CD4-positive, alpha-beta T cell treated with Interleukin-4 for 4 hours (primary cell): ENCODE results near the gene ENOX1.
"Not testable (repeated sequence)": the region's sequence is repeated elsewhere in the genome, so short reads cannot be mapped to it uniquely, and the experiment has no call there.

ENCODE experiments used
- DNase-seq: peaks from one replicate; pipeline ENCODE4 v3.0.0-alpha.2; 2020

ENOX1 gene

GRCh38 chr13:43473437-43473836 is 313.3 kb downstream of the ENOX1 start:
- DNase-seq: no peak

DNA sequence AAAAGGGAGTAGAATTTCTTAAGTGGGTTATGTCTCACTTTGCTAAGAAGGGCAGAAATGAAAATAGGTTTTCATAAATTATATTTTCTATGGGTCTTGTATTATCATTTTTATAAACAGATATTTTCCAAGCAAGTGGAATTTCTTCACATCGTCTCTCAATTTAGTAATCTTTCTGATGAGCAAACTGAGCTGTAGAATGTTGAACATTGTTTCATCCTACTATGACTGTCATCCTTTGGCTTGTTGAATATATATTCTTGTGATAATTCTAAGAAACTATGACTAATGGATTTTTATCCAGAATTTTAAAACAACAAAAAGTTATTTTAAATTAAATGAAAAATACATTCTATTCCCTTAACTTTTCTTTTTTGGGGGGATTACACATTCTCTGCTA is 313.8 kb downstream of the ENOX1 start:
- no peak for DNase-seq

DNA sequence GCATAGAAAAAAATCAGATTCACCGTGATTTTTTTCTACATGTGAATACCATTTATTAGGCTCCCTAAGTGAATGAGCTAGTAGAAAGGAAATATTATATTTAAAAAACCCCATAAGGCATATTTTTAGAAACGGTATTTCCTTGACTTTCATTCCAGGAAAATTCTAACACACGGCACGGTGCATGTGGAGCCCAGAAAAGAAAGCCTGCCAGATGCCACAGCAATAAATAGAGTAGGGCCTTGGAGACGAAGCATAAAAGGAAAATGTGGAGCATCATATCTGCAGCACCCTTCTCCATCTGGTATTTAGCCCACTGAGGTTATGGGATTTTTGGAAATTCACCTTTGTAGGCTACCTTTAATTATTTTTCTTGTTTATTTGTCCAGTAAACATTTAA is 314.4 kb downstream of the ENOX1 start:
- DNase-seq: no peak

DNA sequence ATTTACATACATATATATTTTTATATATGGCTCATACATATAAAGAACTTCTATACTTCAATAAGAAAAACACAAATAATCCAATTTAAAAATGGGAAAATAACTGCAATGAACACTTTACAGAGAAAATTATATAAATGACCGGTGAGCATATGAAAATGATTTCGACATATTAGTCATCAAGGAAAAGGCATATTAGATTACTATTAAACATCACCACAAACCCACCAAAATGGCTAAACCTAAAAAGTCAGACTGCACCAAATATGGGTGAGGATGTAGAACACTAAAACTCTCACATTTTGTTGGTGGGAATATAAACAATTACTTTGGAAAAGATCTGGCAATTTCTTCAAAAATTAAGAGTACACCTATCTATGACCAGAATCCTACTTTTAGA is 316.2 kb downstream of the ENOX1 start:
- no peak for DNase-seq

DNA sequence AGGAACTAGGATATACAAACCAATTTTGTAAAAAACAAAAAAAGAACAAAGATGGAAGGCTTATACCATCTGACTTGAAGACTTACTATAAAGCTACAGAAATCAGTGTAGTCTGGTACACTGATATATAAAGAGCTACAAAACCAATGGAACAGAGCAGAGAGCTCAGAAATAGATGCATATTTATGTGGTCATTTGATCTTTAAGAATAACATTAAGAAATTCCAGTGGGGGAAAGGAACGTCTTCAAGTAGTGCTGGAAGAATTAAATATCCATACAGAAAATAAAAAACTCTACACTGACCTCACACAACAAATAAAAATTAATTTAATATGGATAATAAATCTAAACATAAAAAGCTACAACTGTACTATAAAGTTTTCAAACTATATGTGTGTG is 317.0 kb downstream of the ENOX1 start:
- no peak for DNase-seq

- no peak for DNase-seq
Measured at GRCh38 chr13:43464578-43465264, 322.1 kb downstream of the ENOX1 start.

DNA sequence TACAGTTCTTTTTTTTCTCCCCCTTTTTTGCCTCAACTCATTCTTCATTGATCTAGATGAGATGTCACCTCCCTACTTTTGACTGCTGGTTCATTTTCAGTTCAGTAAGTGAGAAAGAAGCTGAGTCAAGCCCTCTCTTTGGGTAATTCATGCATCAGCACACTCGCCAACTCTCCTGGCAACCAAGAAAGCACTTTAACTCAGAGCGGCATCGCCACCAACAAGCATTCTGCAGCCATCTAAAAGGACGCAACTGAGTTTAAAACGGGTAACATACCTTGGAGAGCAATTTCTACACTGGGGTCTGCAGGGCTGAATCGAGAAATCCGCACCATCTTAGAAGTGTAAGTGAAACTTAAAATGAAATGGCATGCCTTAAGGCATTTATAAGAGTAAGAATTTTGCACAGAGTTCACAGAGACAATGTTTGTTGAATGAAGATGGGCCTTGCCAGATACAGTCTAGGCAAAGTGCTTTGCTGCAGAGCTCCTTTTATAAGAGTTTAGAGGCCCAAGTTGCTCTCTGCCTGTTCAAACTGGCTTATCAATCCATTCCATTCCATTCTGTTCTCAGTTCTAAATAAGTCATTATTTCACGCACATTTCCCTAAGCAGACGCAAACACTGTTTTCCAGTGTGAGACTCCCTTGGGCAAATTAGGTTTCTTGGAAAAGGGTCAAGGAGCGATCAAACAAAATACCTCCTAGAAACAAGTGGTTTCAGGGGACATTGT is 338.0 kb downstream of the ENOX1 start:
- no peak for DNase-seq

- no peak for DNase-seq
Measured at GRCh38 chr13:43446126-43446525, 340.6 kb downstream of the ENOX1 start.

DNA sequence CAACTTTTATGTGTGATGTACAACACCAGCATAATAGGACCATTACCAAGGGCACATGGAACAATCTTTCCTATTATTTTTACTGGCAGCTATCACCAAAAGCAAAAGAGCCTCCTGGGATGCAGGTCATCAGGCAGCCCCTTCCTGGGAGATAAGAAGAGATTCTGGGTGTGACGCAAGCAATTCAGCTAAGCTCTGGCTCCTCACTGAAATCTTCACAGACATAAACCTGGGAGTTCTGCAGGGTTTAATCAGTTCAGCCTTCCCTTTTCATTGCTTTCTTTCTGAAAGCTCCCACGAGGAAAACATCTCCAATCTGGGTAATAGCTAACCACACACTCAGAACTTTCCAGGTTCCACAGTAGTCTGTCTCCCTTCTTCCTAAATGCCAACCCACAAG is 341.1 kb downstream of the ENOX1 start:
- DNase-seq: no peak

DNA sequence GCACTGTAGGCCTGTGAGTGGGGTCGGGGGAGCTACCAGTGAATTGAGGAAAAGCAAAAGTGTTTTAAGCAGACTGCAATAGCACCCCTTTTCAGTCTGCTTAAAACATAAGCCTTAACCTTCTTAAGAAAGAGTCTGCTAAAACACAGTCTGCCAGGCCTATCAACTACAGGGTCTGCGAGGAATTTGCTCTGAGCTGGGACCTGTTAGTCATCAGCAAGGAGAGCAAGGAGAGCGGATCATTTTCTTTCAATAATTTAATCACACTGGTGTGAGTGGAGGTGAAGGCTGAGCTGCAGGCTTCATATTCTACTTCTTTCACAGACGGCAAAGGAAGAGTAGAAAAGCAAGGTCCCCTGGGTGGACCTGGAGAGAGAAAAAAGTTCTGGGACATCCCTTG is 342.7 kb downstream of the ENOX1 start:
- no peak for DNase-seq

DNA sequence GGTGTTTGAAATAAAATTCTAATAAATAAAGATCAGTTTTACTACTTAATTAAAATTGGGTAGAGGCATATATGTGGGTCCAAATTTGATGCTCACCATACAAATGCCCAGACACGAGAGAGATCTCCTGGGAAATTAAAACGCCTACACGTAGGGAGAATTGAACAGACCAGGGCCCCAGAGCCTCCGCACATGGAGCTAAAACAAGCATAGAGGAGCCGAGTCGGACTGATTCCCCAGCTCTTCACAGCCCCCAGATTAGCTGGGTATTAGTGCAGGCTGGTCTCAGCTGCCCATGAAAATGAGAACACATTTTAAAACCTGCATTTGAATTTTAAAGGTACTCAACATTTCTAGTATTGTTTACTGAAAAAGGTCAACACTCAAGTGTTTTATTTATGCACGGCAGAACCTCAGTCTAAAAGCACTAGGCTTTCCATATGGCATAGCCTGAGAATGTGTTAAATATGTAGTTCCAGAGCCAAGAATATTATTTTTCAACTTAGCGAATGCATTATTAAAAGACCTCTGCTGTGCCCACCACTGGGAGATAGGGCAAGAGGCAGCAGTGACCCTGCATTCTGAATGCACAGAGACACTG is 344.8 kb downstream of the ENOX1 start:
- no peak for DNase-seq

- no peak for DNase-seq
Measured at GRCh38 chr13:43441464-43441863, 345.3 kb downstream of the ENOX1 start.

DNA sequence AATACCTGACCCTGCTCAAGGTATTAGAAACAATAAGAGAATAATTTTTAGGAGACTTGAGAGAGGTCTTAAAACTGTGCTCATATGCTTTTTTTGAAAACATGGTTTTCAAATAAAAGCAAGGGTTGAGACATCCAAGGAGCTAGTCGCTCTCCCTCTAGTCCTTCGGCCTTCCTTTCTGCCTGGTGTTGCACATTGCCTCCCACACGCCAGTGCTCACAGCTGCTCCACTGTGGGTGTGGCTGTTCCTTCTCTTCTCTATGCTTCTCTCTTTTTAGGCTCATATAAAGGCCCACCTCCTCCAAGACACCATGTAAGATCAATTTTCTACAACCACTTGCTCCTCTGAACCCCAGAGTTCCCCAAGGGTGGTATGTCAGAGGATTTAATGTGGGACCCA is 352.6 kb downstream of the ENOX1 start:
- no peak for DNase-seq

- DNase-seq: no peak
Measured at GRCh38 chr13:43433691-43434141, 353.1 kb downstream of the ENOX1 start.

GRCh38 chr13:43432958-43433357 is 353.8 kb downstream of the ENOX1 start:
- no peak for DNase-seq

DNA sequence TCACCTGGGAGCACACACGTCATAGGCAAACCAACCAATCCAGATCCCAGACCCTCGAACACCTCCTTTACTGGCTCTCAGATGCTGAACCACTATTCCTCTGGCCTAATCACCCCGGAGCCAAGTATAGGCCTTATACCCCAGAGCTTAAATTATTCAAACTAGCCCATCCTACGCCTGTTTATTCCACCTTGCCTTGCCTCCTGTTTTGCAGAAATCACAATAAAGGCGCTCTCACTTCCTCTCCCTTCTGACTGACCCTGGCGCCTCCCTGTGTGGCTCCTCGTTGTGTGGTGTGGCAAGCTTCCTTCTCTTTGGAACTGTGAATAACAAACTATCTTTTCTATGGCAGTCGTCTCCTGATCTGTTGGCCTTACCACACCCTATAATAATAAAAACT is 354.9 kb downstream of the ENOX1 start:
- DNase-seq: no peak

DNA sequence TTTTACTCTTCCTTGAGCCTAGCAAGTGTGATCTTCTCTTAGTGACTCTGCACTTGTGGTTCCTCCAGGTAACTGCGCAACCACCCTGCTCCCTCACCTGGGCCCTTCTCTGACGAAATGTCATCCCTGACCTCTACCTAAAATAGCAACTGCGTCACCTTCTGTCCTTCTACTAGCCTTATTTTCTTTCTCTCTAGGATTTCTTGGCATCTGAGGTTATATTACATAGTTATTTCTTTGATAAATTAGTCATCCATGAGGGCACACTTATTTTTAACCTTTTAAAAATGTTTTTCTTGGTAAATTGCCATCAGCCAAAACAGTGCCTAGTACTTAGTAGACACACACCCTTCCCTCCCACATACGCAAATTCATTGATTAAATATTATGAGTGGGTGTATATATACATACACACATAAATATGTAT is 355.5 kb downstream of the ENOX1 start:
- DNase-seq: no peak

GRCh38 chr13:43428545-43429296 is 358.1 kb downstream of the ENOX1 start:
- DNase-seq: no peak

DNA sequence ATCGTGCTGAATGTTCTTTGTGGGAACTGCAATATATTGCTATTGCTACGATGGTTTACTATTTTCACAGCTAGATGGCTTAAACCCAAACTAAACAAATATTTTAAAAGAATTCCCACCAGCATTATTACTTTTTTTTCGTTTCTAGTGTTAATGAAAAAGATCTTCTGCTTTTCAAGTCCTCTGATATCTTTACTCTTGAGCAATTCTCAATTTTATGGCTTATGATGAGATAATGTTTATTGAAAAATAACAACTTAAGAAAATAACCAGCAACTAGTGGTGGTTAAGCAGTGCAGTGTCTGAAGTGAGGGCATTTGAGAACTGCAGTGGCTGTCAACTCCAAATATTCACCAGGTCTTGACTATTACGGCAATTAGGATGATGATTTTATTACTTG is 360.4 kb downstream of the ENOX1 start:
- DNase-seq: no peak

GRCh38 chr13:43425234-43425633 is 361.5 kb downstream of the ENOX1 start:
- DNase-seq: no peak

GRCh38 chr13:43424412-43424811 is 362.4 kb downstream of the ENOX1 start:
- DNase-seq: no peak

DNA sequence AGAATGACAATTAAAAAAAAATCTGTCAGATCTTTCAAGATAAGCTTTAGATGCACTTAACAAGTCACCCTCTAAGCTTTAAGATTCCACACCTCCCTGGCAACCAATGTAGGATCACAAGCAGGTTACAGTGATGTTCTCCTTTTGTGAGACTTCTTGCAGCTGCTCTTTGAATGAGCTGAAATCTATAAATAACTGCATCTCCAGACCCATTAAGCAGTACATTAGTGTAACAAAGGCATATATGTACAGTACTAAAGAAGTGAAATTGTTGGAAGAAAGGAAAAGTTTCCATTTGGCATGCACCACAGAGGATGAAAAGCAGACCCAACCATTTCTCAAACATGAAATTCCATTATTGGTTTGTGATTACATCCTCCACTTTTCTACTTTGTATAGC is 364.7 kb downstream of the ENOX1 start:
- no peak for DNase-seq

- DNase-seq: not testable (repeated sequence)
Measured at GRCh38 chr13:43416842-43417241, 369.9 kb downstream of the ENOX1 start.
